ENCODE measurements around the gene PLEKHA7.

Gene PLEKHA7

GRCh38 chr11:16771350-16772140 is 242.7 kb downstream of the PLEKHA7 start:
- no peak for DNase-seq (ENCODE audit: low read depth)

- no peak for DNase-seq (ENCODE audit: low read depth)
These were observed 244.2 kb downstream of the PLEKHA7 start for GRCh38 chr11:16770016-16770415.

- no peak for DNase-seq (ENCODE audit: low read depth)
These were observed 244.8 kb downstream of the PLEKHA7 start for GRCh38 chr11:16769386-16769785.

- DNase-seq (ENCODE audit: low read depth): no peak
These were observed 246.3 kb downstream of the PLEKHA7 start for GRCh38 chr11:16767957-16768356.

GRCh38 chr11:16767137-16767536 is 247.1 kb downstream of the PLEKHA7 start:
- no peak for DNase-seq (ENCODE audit: low read depth)

- DNase-seq (ENCODE audit: low read depth): no peak
These were observed 249.3 kb downstream of the PLEKHA7 start for GRCh38 chr11:16764888-16765287.

- no peak for DNase-seq (ENCODE audit: low read depth)
These were observed 250.5 kb downstream of the PLEKHA7 start for GRCh38 chr11:16763746-16764145.

- no peak for DNase-seq (ENCODE audit: low read depth)
These were observed 254.2 kb downstream of the PLEKHA7 start for GRCh38 chr11:16759857-16760508.

- no peak for DNase-seq (ENCODE audit: low read depth)
These were observed 255.7 kb downstream of the PLEKHA7 start for GRCh38 chr11:16758382-16759024.

- DNase-seq (ENCODE audit: low read depth): no peak
These were observed 263.8 kb downstream of the PLEKHA7 start for GRCh38 chr11:16750417-16750816.

- no peak for DNase-seq (ENCODE audit: low read depth)
These were observed 264.5 kb downstream of the PLEKHA7 start for GRCh38 chr11:16749666-16750065.

GRCh38 chr11:16749092-16749491 is 265.1 kb downstream of the PLEKHA7 start:
- DNase-seq (ENCODE audit: low read depth): no peak

GRCh38 chr11:16745950-16746605 is 268.1 kb downstream of the PLEKHA7 start:
- DNase-seq (ENCODE audit: low read depth): no peak

GRCh38 chr11:16744128-16744725 is 270.0 kb downstream of the PLEKHA7 start:
- no peak for DNase-seq (ENCODE audit: low read depth)

GRCh38 chr11:16743478-16743877 is 270.7 kb downstream of the PLEKHA7 start:
- DNase-seq (ENCODE audit: low read depth): no peak

- no peak for DNase-seq (ENCODE audit: low read depth)
These were observed 272.7 kb downstream of the PLEKHA7 start for GRCh38 chr11:16741473-16741872.

- DNase-seq (ENCODE audit: low read depth): no peak
These were observed 275.0 kb downstream of the PLEKHA7 start for GRCh38 chr11:16738947-16739815.

- peak; percentile 89 for DNase-seq (ENCODE audit: low read depth)
These were observed 275.8 kb downstream of the PLEKHA7 start, which contains the start of gene C11orf58 for GRCh38 chr11:16738193-16738946. C11orf58 (plus strand) TSS chr11:16738647; CDS start chr11:16738779, 132 bp downstream.

GRCh38 chr11:16737818-16738192 is 276.4 kb downstream of the PLEKHA7 start:
- no peak for DNase-seq (ENCODE audit: low read depth)

Data from activated T-cell treated with anti-CD3 and anti-CD28 coated beads for 48 hours (primary cell).